ENCODE results near the gene GDF2.

Gene GDF2

GRCh38 chr10:47335906-47336305 lies 13.7 kb downstream of the GDF2 start:
- no peak for DNase-seq

GRCh38 chr10:47336387-47337134 lies 14.3 kb downstream of the GDF2 start:
- no peak for DNase-seq

GRCh38 chr10:47337310-47337709 lies 15.1 kb downstream of the GDF2 start:
- DNase-seq: no peak

GRCh38 chr10:47339186-47339735 lies 17.0 kb downstream of the GDF2 start:
- no peak for DNase-seq

- no peak for DNase-seq
These were observed 17.7 kb downstream of the GDF2 start for GRCh38 chr10:47339759-47340607.

- DNase-seq: peak; percentile 5
These were observed 18.4 kb downstream of the GDF2 start for GRCh38 chr10:47340608-47341170.

- no peak for DNase-seq
These were observed 23.0 kb downstream of the GDF2 start for GRCh38 chr10:47344996-47345870.

- peak; percentile 71 for DNase-seq
These were observed 24.5 kb downstream of the GDF2 start for GRCh38 chr10:47346581-47347302.

GRCh38 chr10:47347303-47347675 lies 25.0 kb downstream of the GDF2 start:
- no peak for DNase-seq

GRCh38 chr10:47348138-47348651 lies 25.9 kb downstream of the GDF2 start, which contains the start of gene RBP3:
Gene RBP3 (plus strand): TSS chr10:47348363. CDS start chr10:47348485, 122 bp downstream.
- no peak for DNase-seq

- no peak for DNase-seq
These were observed 26.6 kb downstream of the GDF2 start for GRCh38 chr10:47348661-47349470.

- no peak for DNase-seq
These were observed 27.3 kb downstream of the GDF2 start for GRCh38 chr10:47349516-47349915.

GRCh38 chr10:47349941-47350371 lies 27.7 kb downstream of the GDF2 start:
- no peak for DNase-seq

- no peak for DNase-seq
These were observed 28.7 kb downstream of the GDF2 start for GRCh38 chr10:47350671-47351640.

GRCh38 chr10:47351899-47352815 lies 29.9 kb downstream of the GDF2 start:
- no peak for DNase-seq

- no peak for DNase-seq
These were observed 31.1 kb downstream of the GDF2 start for GRCh38 chr10:47353351-47353750.

- no peak for DNase-seq
These were observed 31.9 kb downstream of the GDF2 start for GRCh38 chr10:47354165-47354564.

GRCh38 chr10:47354900-47355299 lies 32.6 kb downstream of the GDF2 start:
- no peak for DNase-seq
